Lung (tissue), 12 donors: ENCODE data around the gene KRT14. TPM values are rescaled to one million over a fixed set of nuclear protein-coding genes. Genes with fewer than 3 reads are reported as not detected.

Source experiments
- ATAC-seq: fragments of 200-7000 bp; cut with Tn5 transposase; one replicate; pipeline ENCODE4 v1.9.1; 2020; ENCODE audit warnings: moderate number of reproducible peaks; ENCODE audit not compliant: insufficient read depth, low FRiP score
- DNase-seq, 3 donors: peaks; one replicate each; pipeline ENCODE4 v3.0.0-alpha.2; 2013 to 2017
- H3K27ac ChIP-seq, 2 donors: one replicate each; pipeline ENCODE4 v1.5.1; 2013; ENCODE audit warnings: mild to moderate bottlenecking in 2 of 2, moderate library complexity in 2 of 2, control low read depth in 1 of 2, inconsistent platforms in 1 of 2, low read depth in 1 of 2, low read length in 1 of 2
- H3K27me3 ChIP-seq, 3 donors: one replicate each; pipeline ENCODE4 v1.5.1; 2013; ENCODE audit warnings: low read length in 2 of 3; ENCODE audit not compliant: control insufficient read depth in 3 of 3, insufficient read depth in 3 of 3
- H3K36me3 ChIP-seq, 4 donors: one replicate each; pipeline ENCODE4 v1.5.1; 2013; ENCODE audit warnings: low read length in 4 of 4, mild to moderate bottlenecking in 1 of 4, moderate library complexity in 1 of 4; ENCODE audit not compliant: control insufficient read depth in 4 of 4, insufficient read depth in 4 of 4
- H3K4me1 ChIP-seq, 5 donors: one replicate each; pipeline ENCODE4 v1.5.1; 2013; ENCODE audit warnings: low read length in 5 of 5, mild to moderate bottlenecking in 2 of 5, moderate library complexity in 1 of 5; ENCODE audit not compliant: control insufficient read depth in 5 of 5, insufficient read depth in 5 of 5
- H3K4me3 ChIP-seq: one replicate; pipeline ENCODE4 v1.5.1; 2013; ENCODE audit warnings: mild to moderate bottlenecking, control low read depth, moderate library complexity
- H3K9ac ChIP-seq, 2 donors: one replicate each; pipeline ENCODE4 v1.5.1; 2013; ENCODE audit warnings: low read length in 2 of 2, control low read depth in 1 of 2; ENCODE audit not compliant: insufficient read depth in 1 of 2
- H3K9me3 ChIP-seq, 4 donors: one replicate each; pipeline ENCODE4 v1.5.1; 2013; ENCODE audit warnings: low read length in 3 of 4, mild to moderate bottlenecking in 1 of 4, moderate library complexity in 1 of 4; ENCODE audit not compliant: control insufficient read depth in 4 of 4, insufficient read depth in 3 of 4
- WGBS, 2 donors: extraction: QIAGEN DNeasy Blood & Tissue Kit; methylation state at CpG; one replicate each; pipeline ENCODE4 v1.1.7; 2013; 5-methylcytosine and 5-hydroxymethylcytosine counted together
- polyA plus RNA-seq, 2 donors: library from polyadenylated mRNA; stranded (reverse); fragments of 200-250 nt; gene quantifications; one replicate each; pipeline ENCODE4 v1.2.1, GENCODE V29; 2013
- total RNA-seq, 2 donors: library from RNA; depleted of rRNA in 1 of 2; stranded (reverse); fragments of >200 nt in 1 of 2; gene quantifications; one replicate each; pipeline ENCODE4 v1.2.1, GENCODE V29; 2014 to 2021
- TF ChIP-seq, protein P1 (sequence below): IDR thresholded peaks from 2 replicates; pipeline ENCODE4 v1.5.1; 2012; ENCODE audit warnings: mild to moderate bottlenecking; ENCODE audit errors: control extremely low read depth, extremely low read depth
- donor health status: control.
- donor health status: control.
- donor health status: Bipolar disorder and iron deficiency.
- donor health status: healthy.
- donor health status: DM: yes; HTN: yes; CAD: no.

Gene KRT14
- total and polyA plus RNA-seq, 4 donors = 0.37 to 0.71 (median 0.63) TPM; not detected in 1

DNA sequence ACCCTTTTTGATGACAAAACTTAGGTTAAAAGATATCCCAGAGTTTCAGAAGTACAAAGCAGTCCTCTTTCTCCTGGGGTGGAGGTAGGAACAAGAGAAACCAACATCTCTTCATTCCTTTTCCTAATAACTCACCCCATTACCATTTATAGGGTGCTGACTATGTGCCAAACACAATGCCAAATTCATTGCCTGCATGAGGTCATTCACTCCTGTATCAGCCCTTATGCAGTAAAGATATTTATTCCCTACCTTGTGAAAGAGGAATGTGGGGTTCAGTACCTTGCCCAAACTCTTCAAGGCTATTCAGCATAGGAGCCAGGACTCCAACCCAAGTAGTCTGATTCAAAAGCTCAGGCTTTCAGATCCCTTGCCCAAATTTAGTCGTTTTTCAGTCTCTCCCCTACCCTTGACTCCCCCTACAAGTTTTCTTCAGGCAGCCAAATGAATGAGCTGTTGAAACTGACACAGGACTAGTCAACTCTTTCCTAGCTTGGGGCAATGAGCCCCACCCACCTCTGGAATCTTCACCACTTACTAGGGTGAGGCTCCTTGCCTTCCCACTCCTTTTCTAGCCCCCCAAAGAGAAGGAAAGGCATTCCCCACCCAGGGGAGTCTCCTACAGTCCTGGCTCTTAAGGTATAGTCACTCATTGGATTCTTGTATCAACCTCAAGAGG, 5.9 kb downstream of the KRT14 start:
- 31 to 67% methylated on average over 1 of the region's 1 CpG for WGBS, 2 donors
- no peak overlapping the region for H3K4me3 ChIP-seq
- TF ChIP-seq, protein P1, sequence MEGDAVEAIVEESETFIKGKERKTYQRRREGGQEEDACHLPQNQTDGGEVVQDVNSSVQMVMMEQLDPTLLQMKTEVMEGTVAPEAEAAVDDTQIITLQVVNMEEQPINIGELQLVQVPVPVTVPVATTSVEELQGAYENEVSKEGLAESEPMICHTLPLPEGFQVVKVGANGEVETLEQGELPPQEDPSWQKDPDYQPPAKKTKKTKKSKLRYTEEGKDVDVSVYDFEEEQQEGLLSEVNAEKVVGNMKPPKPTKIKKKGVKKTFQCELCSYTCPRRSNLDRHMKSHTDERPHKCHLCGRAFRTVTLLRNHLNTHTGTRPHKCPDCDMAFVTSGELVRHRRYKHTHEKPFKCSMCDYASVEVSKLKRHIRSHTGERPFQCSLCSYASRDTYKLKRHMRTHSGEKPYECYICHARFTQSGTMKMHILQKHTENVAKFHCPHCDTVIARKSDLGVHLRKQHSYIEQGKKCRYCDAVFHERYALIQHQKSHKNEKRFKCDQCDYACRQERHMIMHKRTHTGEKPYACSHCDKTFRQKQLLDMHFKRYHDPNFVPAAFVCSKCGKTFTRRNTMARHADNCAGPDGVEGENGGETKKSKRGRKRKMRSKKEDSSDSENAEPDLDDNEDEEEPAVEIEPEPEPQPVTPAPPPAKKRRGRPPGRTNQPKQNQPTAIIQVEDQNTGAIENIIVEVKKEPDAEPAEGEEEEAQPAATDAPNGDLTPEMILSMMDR = no peak
- H3K9me3 ChIP-seq = peaks cover 0 to 5% (median 0%) of the 10 kb centered on the region in 4 donors
- no peak overlapping the region for H3K27ac ChIP-seq
- H3K9ac ChIP-seq = no peak overlapping the region
- H3K4me1 ChIP-seq = peaks cover 0 to 1% (median 0%) of the 10 kb centered on the region in 5 donors
- no peaks in the 10 kb centered on the region for H3K36me3 ChIP-seq
- no peak for ATAC-seq
- no peak for DNase-seq
- no peaks in the 10 kb centered on the region for H3K27me3 ChIP-seq

DNA sequence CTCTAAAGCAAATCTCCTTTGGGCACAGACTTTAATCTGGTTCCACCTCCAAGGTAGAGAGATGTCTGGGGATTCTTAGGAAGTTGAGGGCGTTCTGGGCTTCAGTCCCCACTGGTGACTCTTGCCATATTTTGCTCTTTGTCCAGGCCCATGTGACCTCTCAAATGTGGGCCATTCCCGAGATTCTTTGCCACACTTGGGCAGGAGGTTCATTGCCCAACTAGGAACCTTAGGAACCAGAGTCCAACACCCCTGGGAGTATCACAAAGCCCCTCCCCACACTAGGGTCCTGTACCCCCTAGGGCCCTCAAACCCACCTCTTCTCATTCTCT, 6.5 kb downstream of the KRT14 start:
- DNase-seq (no peak), ATAC-seq (no peak)
- no peaks in the 10 kb centered on the region for H3K36me3 ChIP-seq
- WGBS, 2 donors = 82 to 83% methylated on average over 2 of the region's 2 CpGs
- H3K9me3 ChIP-seq = peaks cover 0 to 5% (median 0%) of the 10 kb centered on the region in 4 donors
- no peaks in the 10 kb centered on the region for H3K4me1 ChIP-seq
- TF ChIP-seq, protein P1 = no peak
- H3K27ac ChIP-seq = no peak overlapping the region
- H3K27me3 ChIP-seq = no peaks in the 10 kb centered on the region
- no peak overlapping the region for H3K9ac ChIP-seq
- H3K4me3 ChIP-seq = no peak overlapping the region

DNA sequence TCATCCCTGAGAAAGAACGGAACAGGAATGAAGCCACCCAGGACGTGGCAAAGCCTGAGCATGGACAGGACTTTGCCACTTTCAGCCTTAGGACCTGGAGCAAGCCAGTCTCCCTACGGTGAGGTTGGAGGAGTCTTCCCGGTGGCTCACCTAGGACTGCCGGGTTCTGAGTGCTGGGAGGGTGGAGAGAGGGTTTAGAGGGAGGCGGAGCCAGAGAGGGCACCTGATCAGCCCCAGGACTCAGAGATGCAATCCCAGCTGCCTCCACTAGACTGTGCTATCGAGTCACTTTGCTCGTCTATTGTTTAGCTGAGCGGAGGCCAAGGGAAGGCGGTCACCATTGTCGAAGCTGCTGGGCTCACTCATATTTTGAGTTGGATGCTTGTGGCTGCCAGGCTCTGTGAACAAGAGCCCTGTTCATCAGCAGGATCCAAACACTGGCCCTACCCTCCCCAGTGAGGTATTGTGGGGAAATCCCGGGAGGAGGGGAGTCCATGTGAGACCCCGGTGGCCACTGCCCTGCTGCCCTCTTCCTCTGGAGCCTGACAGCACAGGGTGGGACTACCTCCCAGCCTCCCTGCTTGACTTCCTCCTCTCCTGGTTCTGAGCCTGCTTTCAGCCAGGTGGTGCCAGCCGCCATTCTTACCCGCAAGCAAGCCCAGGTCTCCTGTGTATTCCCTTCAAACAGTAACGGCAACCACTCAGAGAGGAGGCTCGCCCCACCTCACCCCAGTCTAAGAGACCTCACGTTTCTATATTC, 7.0 kb downstream of the KRT14 start:
- Histone ChIP-seq H3K27me3 (no peaks in the 10 kb centered on the region), H3K27ac (no peak overlapping the region), H3K9me3 (peaks cover 0 to 5% (median 0%) of the 10 kb centered on the region in 4 donors), H3K4me3 (no peak overlapping the region), H3K4me1 (no peaks in the 10 kb centered on the region), H3K9ac (no peak overlapping the region), H3K36me3 (no peaks in the 10 kb centered on the region)
- TF ChIP-seq, protein P1 = peak; percentile 42
- ATAC-seq (peak; percentile 70), DNase-seq (peak; percentile 84 to 87 (median 86))
- WGBS, 2 donors = 48 to 49% methylated on average over 18 of the region's 18 CpGs
